Stomach (tissue), 9 donors: Measurements from ENCODE around the gene USP17L19. TPM values are rescaled to one million over a fixed set of nuclear protein-coding genes. Genes with fewer than 3 reads are reported as not detected.
"Not testable (repeated sequence)": the region's sequence is repeated elsewhere in the genome, so short reads cannot be mapped to it uniquely, and the experiment has no call there.

Experiments
- DNase-seq, 2 donors: peaks; one replicate each; pipeline versions ENCODE4 v3.0.0 to v3.0.0-alpha.2; 2013 to 2019
- H3K27ac ChIP-seq, 5 donors: fragments of 200-600 bp in 4 of 5; sonication (generic) in 4 of 5; one replicate each; pipeline ENCODE4 v1.5.1; 2013 to 2019; ENCODE audit warnings: mild to moderate bottlenecking in 1 of 5, moderate library complexity in 1 of 5
- H3K27me3 ChIP-seq, 3 donors: fragments of 200-600 bp; sonication (generic); one replicate each; pipeline ENCODE4 v1.5.1; 2017 to 2019; ENCODE audit warnings: mixed run types in 1 of 3
- H3K36me3 ChIP-seq, 4 donors: fragments of 200-600 bp; sonication (generic); 1 replicate in 3 of 4; 2 replicates in 1 of 4; pipeline ENCODE4 v1.5.1; 2016 to 2019
- H3K4me1 ChIP-seq, 4 donors: fragments of 200-600 bp; sonication (generic); one replicate each; pipeline ENCODE4 v1.5.1; 2016 to 2019
- H3K4me3 ChIP-seq, 4 donors: fragments of 200-600 bp; sonication (generic) in 3 of 4; one replicate each; pipeline ENCODE4 v1.5.1; 2016 to 2019; ENCODE audit warnings: mild to moderate bottlenecking in 1 of 4
- H3K9me3 ChIP-seq, 4 donors: fragments of 200-600 bp; sonication (generic); one replicate each; pipeline ENCODE4 v1.5.1; 2016 to 2019
- WGBS, 5 donors: extraction: QIAGEN DNeasy Blood & Tissue Kit in 3 of 5; methylation state at CpG; one replicate each; pipeline versions ENCODE4 v1.1.5 to v1.1.7; 2013 to 2018; 5-methylcytosine and 5-hydroxymethylcytosine counted together
- intact Hi-C: fragments of 100-400 bp; cut with DNase I; formaldehyde crosslinking; loops from one replicate; pipeline ENCODE4 v1.15.1; 2023; ENCODE audit warnings: low total_unique reads
- polyA plus RNA-seq, 3 donors: library from polyadenylated mRNA; stranded (reverse); fragments of 200-250 nt; gene quantifications; one replicate each; pipeline ENCODE4 v1.2.3, GENCODE V29; 2013
- total RNA-seq, 5 donors: library from RNA; depleted of rRNA; stranded (reverse); fragments of >200 nt; gene quantifications; one replicate each; pipeline versions ENCODE4 v1.1.0 to v1.2.3, GENCODE V29; 2014 to 2016
- donor health status: healthy with polysubstance abuse.
- donor health status: Bipolar disorder and iron deficiency.
- donor health status: healthy.

The USP17L19 gene
- total and polyA plus RNA-seq, 8 donors, result not detected

DNA sequence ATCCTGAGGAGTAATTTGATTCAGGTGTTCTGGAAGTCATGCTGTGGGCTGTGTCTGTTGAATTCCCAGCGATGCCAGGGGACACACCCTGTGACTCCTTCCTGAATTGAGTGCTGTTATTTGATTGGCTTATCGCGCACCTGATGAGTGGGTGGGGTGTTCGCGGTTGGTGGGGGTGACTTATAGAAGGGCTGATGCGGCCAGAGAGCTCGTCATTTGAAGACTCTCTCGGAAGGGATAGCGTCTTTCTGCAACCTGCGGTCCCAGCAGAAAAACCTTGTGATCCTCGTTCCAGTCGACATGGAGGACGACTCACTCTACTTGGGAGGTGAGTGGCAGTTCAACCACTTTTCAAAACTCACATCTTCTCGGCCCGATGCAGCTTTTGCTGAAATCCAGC lies 4.6 kb downstream of the USP17L19 start, which contains the start of gene USP17L20:
TSS of gene USP17L20 (plus strand) at position 301 of the 400 bp plus-strand sequence. CDS start at position 301, 0 bp downstream.
- H3K4me3 ChIP-seq, H3K4me1 ChIP-seq, intact Hi-C loops, DNase-seq, H3K27me3 ChIP-seq, H3K9me3 ChIP-seq, H3K27ac ChIP-seq, H3K36me3 ChIP-seq: not testable (repeated sequence)
- WGBS, 5 donors, result no CpG with 5 or more reads among the region's 15 CpGs

DNA sequence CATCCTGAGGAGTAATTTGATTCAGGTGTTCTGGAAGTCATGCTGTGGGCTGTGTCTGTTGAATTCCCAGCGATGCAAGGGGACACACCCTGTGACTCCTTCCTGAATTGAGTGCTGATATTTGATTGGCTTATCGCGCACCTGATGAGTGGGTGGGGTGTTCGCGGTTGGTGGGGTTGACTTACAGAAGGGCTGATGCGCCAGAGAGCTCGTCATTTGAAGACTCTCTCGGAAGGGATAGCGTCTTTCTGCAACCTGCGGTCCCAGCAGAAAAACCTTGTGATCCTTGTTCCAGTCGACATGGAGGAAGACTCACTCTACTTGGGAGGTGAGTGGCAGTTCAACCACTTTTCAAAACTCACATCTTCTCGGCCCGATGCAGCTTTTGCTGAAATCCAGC lies 9.4 kb downstream of the USP17L19 start, which contains the start of gene USP17L21:
TSS of gene USP17L21 (plus strand) at position 301 of the 400 bp plus-strand sequence. CDS start at position 301, 0 bp downstream.
- H3K9me3 ChIP-seq, H3K27me3 ChIP-seq, H3K4me3 ChIP-seq, H3K4me1 ChIP-seq, intact Hi-C loops, H3K36me3 ChIP-seq, H3K27ac ChIP-seq, DNase-seq: not testable (repeated sequence)
- WGBS, 5 donors, result no CpG with 5 or more reads among the region's 13 CpGs

GRCh38 chr4:9267319-9267718 lies 14.1 kb downstream of the USP17L19 start, which contains the start of gene USP17L22:
USP17L22 (plus strand) TSS chr4:9267619; CDS start chr4:9267619, 0 bp downstream.
- DNase-seq, H3K27ac ChIP-seq, H3K9me3 ChIP-seq, H3K36me3 ChIP-seq, H3K27me3 ChIP-seq, H3K4me1 ChIP-seq, intact Hi-C loops, H3K4me3 ChIP-seq: not testable (repeated sequence)
- no CpG with 5 or more reads among the region's 15 CpGs for WGBS, 5 donors

DNA sequence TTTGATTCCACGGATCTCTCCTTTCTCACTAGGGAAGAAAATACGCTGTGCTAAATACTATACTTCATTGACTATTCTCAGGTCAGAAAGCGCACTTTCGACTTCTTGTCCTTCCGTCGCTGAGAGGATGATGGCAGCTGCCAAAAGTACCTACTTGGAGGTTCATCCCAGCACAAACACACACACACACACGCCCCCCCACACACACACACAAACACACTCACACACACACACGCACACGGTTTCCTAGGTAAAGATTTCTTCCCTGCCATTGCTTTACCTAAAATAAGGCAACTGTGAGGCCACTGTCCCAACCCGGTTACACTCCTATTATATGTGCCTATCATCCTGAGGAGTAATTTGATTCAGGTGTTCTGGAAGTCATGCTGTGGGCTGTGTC lies 18.5 kb downstream of the USP17L19 start:
- H3K4me3 ChIP-seq, H3K27me3 ChIP-seq, H3K36me3 ChIP-seq, H3K27ac ChIP-seq, H3K9me3 ChIP-seq, intact Hi-C loops, H3K4me1 ChIP-seq: not testable (repeated sequence)
- 83 to 87% (median 86%) methylated on average over 4 to 8 of the region's 10 CpGs for whole genome bisulfite sequencing, 5 donors
- DNase-seq, result peak in 1 of 2 donors; percentile 65

Other genes with a start within 250 kb of the USP17L19 start
- not detected for gene FAM90A26, start 83.0 kb upstream of the USP17L19 start, total RNA-seq
- not detected for gene FAM90A26, start 83.0 kb upstream of the USP17L19 start, polyA plus RNA-seq
- not detected for gene USP17L10, start 42.7 kb upstream of the USP17L19 start, total RNA-seq
- gene USP17L10, start 42.7 kb upstream of the USP17L19 start, polyA plus RNA-seq, result not detected
- not detected for gene USP17L11, start 38.0 kb upstream of the USP17L19 start, total RNA-seq
- gene USP17L11, start 38.0 kb upstream of the USP17L19 start, polyA plus RNA-seq, result not detected
- not detected for gene USP17L12, start 33.2 kb upstream of the USP17L19 start, total RNA-seq
- gene USP17L12, start 33.2 kb upstream of the USP17L19 start, polyA plus RNA-seq, result not detected
- gene USP17L13, start 28.5 kb upstream of the USP17L19 start, total RNA-seq, result not detected
- gene USP17L13, start 28.5 kb upstream of the USP17L19 start, polyA plus RNA-seq, result not detected
- not detected for gene USP17L15, start 19.0 kb upstream of the USP17L19 start, total RNA-seq
- not detected for gene USP17L15, start 19.0 kb upstream of the USP17L19 start, polyA plus RNA-seq
- not detected for gene USP17L17, start 9.5 kb upstream of the USP17L19 start, total RNA-seq
- not detected for gene USP17L17, start 9.5 kb upstream of the USP17L19 start, polyA plus RNA-seq
- not detected for gene USP17L18, start 4.7 kb upstream of the USP17L19 start, total RNA-seq
- gene USP17L18, start 4.7 kb upstream of the USP17L19 start, polyA plus RNA-seq, result not detected
- not detected for gene USP17L20, start 4.7 kb downstream of the USP17L19 start, total RNA-seq
- not detected for gene USP17L20, start 4.7 kb downstream of the USP17L19 start, polyA plus RNA-seq
- gene USP17L21, start 9.5 kb downstream of the USP17L19 start, total RNA-seq, result not detected
- gene USP17L21, start 9.5 kb downstream of the USP17L19 start, polyA plus RNA-seq, result not detected
- gene USP17L22, start 14.2 kb downstream of the USP17L19 start, total RNA-seq, result not detected
- not detected for gene USP17L22, start 14.2 kb downstream of the USP17L19 start, polyA plus RNA-seq
- gene USP17L24, start 71.8 kb downstream of the USP17L19 start, total RNA-seq, result not detected
- gene USP17L24, start 71.8 kb downstream of the USP17L19 start, polyA plus RNA-seq, result not detected
- not detected for gene USP17L25, start 76.5 kb downstream of the USP17L19 start, total RNA-seq
- gene USP17L25, start 76.5 kb downstream of the USP17L19 start, polyA plus RNA-seq, result not detected
- not detected for gene USP17L26, start 81.3 kb downstream of the USP17L19 start, total RNA-seq
- gene USP17L26, start 81.3 kb downstream of the USP17L19 start, polyA plus RNA-seq, result not detected
- not detected for gene USP17L5, start 86.0 kb downstream of the USP17L19 start, total RNA-seq
- not detected for gene USP17L5, start 86.0 kb downstream of the USP17L19 start, polyA plus RNA-seq
- not detected for gene USP17L27, start 90.8 kb downstream of the USP17L19 start, total RNA-seq
- gene USP17L27, start 90.8 kb downstream of the USP17L19 start, polyA plus RNA-seq, result not detected
- not detected for gene USP17L28, start 95.5 kb downstream of the USP17L19 start, total RNA-seq
- not detected for gene USP17L28, start 95.5 kb downstream of the USP17L19 start, polyA plus RNA-seq
- not detected for gene USP17L29, start 100.3 kb downstream of the USP17L19 start, total RNA-seq
- gene USP17L29, start 100.3 kb downstream of the USP17L19 start, polyA plus RNA-seq, result not detected
- gene USP17L30, start 109.8 kb downstream of the USP17L19 start, total RNA-seq, result not detected
- gene USP17L30, start 109.8 kb downstream of the USP17L19 start, polyA plus RNA-seq, result not detected
- gene DEFB131A, start 191.0 kb downstream of the USP17L19 start, total RNA-seq, result not detected
- gene DEFB131A, start 191.0 kb downstream of the USP17L19 start, polyA plus RNA-seq, result not detected